PC-3 (cell line): ENCODE data around the gene DCTN3.

Source experiments
- EZH2phosphoT487 ChIP-seq: fragments of 300-600 bp; sonication (generic); IDR thresholded peaks from 2 replicates; pipeline ENCODE4 v1.6.1; 2018; ENCODE audit warnings: mild to moderate bottlenecking, antibody characterized with exemption, low read length, borderline replicate concordance
- TF ChIP-seq, protein P1 (sequence below): fragments of 300-600 bp; sonication (generic); conservative IDR thresholded peaks from 2 replicates; pipeline ENCODE4 v1.5.1; 2017; ENCODE audit warnings: antibody characterized with exemption, low read depth, mild to moderate bottlenecking, low read length

DNA sequence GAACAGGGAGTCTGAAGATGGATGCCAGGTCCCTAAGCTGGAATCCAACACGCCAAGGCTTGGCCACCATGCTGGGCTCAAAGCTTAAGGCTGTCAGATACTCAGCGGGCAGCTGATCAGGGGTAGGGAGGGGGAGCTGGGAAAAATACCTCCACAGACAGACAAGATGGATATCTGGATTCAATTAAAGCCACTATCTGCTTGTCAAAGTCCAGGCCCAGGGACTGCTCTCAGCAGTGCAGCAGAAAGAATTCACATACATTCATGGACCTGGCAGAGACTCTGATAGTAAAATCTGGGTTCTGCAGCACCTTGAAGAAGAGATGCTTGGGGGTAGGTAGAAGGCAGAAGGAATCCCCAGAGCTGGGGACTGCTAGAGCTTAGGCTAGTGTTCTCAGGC, 5.2 kb downstream of the DCTN3 start:
- TF ChIP-seq EZH2phosphoT487 = no peak
- TF ChIP-seq, protein P1, sequence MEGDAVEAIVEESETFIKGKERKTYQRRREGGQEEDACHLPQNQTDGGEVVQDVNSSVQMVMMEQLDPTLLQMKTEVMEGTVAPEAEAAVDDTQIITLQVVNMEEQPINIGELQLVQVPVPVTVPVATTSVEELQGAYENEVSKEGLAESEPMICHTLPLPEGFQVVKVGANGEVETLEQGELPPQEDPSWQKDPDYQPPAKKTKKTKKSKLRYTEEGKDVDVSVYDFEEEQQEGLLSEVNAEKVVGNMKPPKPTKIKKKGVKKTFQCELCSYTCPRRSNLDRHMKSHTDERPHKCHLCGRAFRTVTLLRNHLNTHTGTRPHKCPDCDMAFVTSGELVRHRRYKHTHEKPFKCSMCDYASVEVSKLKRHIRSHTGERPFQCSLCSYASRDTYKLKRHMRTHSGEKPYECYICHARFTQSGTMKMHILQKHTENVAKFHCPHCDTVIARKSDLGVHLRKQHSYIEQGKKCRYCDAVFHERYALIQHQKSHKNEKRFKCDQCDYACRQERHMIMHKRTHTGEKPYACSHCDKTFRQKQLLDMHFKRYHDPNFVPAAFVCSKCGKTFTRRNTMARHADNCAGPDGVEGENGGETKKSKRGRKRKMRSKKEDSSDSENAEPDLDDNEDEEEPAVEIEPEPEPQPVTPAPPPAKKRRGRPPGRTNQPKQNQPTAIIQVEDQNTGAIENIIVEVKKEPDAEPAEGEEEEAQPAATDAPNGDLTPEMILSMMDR = no peak
